H9 (cell line): ENCODE data around the gene STAT3. TPM values are rescaled to one million over a fixed set of nuclear protein-coding genes. Genes with fewer than 3 reads are reported as not detected.

Experiments
- total RNA-seq: library from RNA; stranded (reverse); gene quantifications from 2 replicates; pipeline ENCODE4 v1.2.1, GENCODE V29; 2021

STAT3 gene
- total RNA-seq, 1 experiment from 2014 or later = 83.2 TPM

Other genes starting within 250 kb of the STAT3 start
- 73.8 and 75.7 TPM in 2 replicates for gene RAB5C, start 233.5 kb downstream of the STAT3 start, total RNA-seq
- 0.13 TPM in 1 of 2 replicates, not detected in the other for gene KCNH4, start 207.3 kb downstream of the STAT3 start, total RNA-seq
- not detected in 2 replicates for gene HCRT, start 203.0 kb downstream of the STAT3 start, total RNA-seq
- 8.5 and 11.0 TPM in 2 replicates for gene GHDC, start 193.9 kb downstream of the STAT3 start, total RNA-seq
- gene STAT5B, start 112.1 kb downstream of the STAT3 start, total RNA-seq = 42.9 and 46.2 TPM in 2 replicates
- 4.3 and 6.4 TPM in 2 replicates for gene STAT5A, start 99.9 kb downstream of the STAT3 start, total RNA-seq
- gene CAVIN1, start 34.8 kb upstream of the STAT3 start, total RNA-seq = 65.2 and 70.0 TPM in 2 replicates
- 47.8 and 54.1 TPM in 2 replicates for gene ATP6V0A1, start 70.4 kb upstream of the STAT3 start, total RNA-seq
- 20.4 and 23.5 TPM in 2 replicates for gene NAGLU, start 147.8 kb upstream of the STAT3 start, total RNA-seq
- gene HSD17B1, start 164.5 kb upstream of the STAT3 start, total RNA-seq = 1.3 and 1.5 TPM in 2 replicates
- 81.4 and 84.1 TPM in 2 replicates for gene COASY, start 173.7 kb upstream of the STAT3 start, total RNA-seq
- 42.1 and 45.3 TPM in 2 replicates for gene MLX, start 178.7 kb upstream of the STAT3 start, total RNA-seq
- gene PSMC3IP, start 189.3 kb upstream of the STAT3 start, total RNA-seq = 36.0 and 37.4 TPM in 2 replicates
- gene RETREG3, start 220.9 kb upstream of the STAT3 start, total RNA-seq = 47.3 and 51.1 TPM in 2 replicates
- gene TUBG1, start 221.2 kb upstream of the STAT3 start, total RNA-seq = 117 and 122 TPM in 2 replicates